ENCODE data around the gene DYNLT2B.

Gene DYNLT2B

DNA sequence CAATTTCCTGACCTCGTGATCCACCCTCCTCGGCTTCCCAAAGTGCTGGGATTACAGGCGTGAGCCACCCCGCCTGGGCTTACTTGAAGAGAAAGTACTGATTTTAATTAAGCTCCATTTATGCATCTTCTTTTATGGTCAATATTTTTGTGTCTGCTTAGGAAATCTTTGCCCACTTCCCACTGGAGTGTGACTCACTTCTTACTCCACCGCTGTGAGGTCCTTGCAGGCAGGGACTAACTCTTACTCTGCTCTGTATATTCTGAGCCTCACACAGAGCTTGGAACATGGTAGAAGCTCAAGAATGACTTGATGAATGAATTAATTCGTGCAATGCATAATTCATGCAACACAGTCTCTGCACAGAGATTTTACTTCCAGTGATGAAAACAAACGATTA lies 23.1 kb upstream of the DYNLT2B start:
- TF ChIP-seq TAF1 (IDR thresholded peaks at IDR 0.05; ENCODE audit: low read depth) (no peak), ZBTB7A (IDR thresholded peaks at IDR 0.05; ENCODE audit: low read depth) (no peak), TCF12 (IDR thresholded peaks at IDR 0.05; ENCODE audit: low read depth) (no peak), FOXM1 (IDR thresholded peaks at IDR 0.05; ENCODE audit: borderline replicate concordance, low read depth) (no peak), CREB1 (IDR thresholded peaks at IDR 0.05; ENCODE audit: low read depth) (no peak), MAX (IDR thresholded peaks at IDR 0.05) (no peak), RAD21 (IDR thresholded peaks at IDR 0.05; ENCODE audit: low read depth) (no peak), CEBPB (IDR thresholded peaks at IDR 0.05) (no peak), EP300 (IDR thresholded peaks at IDR 0.05; ENCODE audit: borderline replicate concordance) (no peak), EGR1 (IDR thresholded peaks at IDR 0.05) (no peak), YY1 (IDR thresholded peaks at IDR 0.05; ENCODE audit: low read depth) (no peak), USF1 (IDR thresholded peaks at IDR 0.05) (no peak), TEAD4 (IDR thresholded peaks at IDR 0.05) (no peak), NFIC (IDR thresholded peaks at IDR 0.05) (no peak)
- TF ChIP-seq, protein P1, sequence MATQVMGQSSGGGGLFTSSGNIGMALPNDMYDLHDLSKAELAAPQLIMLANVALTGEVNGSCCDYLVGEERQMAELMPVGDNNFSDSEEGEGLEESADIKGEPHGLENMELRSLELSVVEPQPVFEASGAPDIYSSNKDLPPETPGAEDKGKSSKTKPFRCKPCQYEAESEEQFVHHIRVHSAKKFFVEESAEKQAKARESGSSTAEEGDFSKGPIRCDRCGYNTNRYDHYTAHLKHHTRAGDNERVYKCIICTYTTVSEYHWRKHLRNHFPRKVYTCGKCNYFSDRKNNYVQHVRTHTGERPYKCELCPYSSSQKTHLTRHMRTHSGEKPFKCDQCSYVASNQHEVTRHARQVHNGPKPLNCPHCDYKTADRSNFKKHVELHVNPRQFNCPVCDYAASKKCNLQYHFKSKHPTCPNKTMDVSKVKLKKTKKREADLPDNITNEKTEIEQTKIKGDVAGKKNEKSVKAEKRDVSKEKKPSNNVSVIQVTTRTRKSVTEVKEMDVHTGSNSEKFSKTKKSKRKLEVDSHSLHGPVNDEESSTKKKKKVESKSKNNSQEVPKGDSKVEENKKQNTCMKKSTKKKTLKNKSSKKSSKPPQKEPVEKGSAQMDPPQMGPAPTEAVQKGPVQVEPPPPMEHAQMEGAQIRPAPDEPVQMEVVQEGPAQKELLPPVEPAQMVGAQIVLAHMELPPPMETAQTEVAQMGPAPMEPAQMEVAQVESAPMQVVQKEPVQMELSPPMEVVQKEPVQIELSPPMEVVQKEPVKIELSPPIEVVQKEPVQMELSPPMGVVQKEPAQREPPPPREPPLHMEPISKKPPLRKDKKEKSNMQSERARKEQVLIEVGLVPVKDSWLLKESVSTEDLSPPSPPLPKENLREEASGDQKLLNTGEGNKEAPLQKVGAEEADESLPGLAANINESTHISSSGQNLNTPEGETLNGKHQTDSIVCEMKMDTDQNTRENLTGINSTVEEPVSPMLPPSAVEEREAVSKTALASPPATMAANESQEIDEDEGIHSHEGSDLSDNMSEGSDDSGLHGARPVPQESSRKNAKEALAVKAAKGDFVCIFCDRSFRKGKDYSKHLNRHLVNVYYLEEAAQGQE (IDR thresholded peaks at IDR 0.05; ENCODE audit: low read depth): no peak

DNA sequence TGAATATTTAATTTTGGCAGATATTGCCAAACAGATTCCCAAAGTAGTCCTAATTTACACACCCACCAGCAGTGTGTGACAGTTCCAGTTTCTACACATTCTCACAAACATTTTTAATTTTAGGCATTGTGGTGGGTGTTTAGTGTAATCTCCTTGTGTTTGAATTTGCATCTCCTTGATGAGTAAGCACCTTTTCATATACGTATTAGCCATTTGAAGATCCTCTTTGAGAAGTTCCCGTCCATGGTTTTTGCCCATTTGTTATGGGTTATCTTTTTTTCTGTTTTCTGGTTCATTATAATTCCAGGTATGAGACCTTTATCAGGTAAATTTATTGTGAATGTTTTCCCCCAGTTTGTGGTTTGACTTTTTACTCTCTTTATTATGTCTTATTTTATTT lies 22.4 kb upstream of the DYNLT2B start:
- TF ChIP-seq TEAD4 (IDR thresholded peaks at IDR 0.05): no peak
- TF ChIP-seq EP300 (IDR thresholded peaks at IDR 0.05; ENCODE audit: borderline replicate concordance): no peak
- no peak for TF ChIP-seq ZBTB7A (IDR thresholded peaks at IDR 0.05; ENCODE audit: low read depth)
- TF ChIP-seq EGR1 (IDR thresholded peaks at IDR 0.05): no peak
- no peak for TF ChIP-seq YY1 (IDR thresholded peaks at IDR 0.05; ENCODE audit: low read depth)
- TF ChIP-seq RAD21 (IDR thresholded peaks at IDR 0.05; ENCODE audit: low read depth): no peak
- no peak for TF ChIP-seq CEBPB (IDR thresholded peaks at IDR 0.05)
- TF ChIP-seq TAF1 (IDR thresholded peaks at IDR 0.05; ENCODE audit: low read depth): no peak
- TF ChIP-seq FOXM1 (IDR thresholded peaks at IDR 0.05; ENCODE audit: borderline replicate concordance, low read depth): no peak
- TF ChIP-seq, protein P1 (IDR thresholded peaks at IDR 0.05; ENCODE audit: low read depth): no peak
- no peak for TF ChIP-seq TCF12 (IDR thresholded peaks at IDR 0.05; ENCODE audit: low read depth)
- no peak for TF ChIP-seq MAX (IDR thresholded peaks at IDR 0.05)
- no peak for TF ChIP-seq USF1 (IDR thresholded peaks at IDR 0.05)
- no peak for TF ChIP-seq CREB1 (IDR thresholded peaks at IDR 0.05; ENCODE audit: low read depth)
- TF ChIP-seq NFIC (IDR thresholded peaks at IDR 0.05): no peak

- TF ChIP-seq NFIC (IDR thresholded peaks at IDR 0.05) (no peak), TEAD4 (IDR thresholded peaks at IDR 0.05) (no peak), ZBTB7A (IDR thresholded peaks at IDR 0.05; ENCODE audit: low read depth) (no peak), YY1 (IDR thresholded peaks at IDR 0.05; ENCODE audit: low read depth) (no peak), CREB1 (IDR thresholded peaks at IDR 0.05; ENCODE audit: low read depth) (no peak), MAX (IDR thresholded peaks at IDR 0.05) (no peak), TCF12 (IDR thresholded peaks at IDR 0.05; ENCODE audit: low read depth) (no peak), USF1 (IDR thresholded peaks at IDR 0.05) (no peak), CEBPB (IDR thresholded peaks at IDR 0.05) (no peak), TAF1 (IDR thresholded peaks at IDR 0.05; ENCODE audit: low read depth) (no peak), EGR1 (IDR thresholded peaks at IDR 0.05) (no peak), EP300 (IDR thresholded peaks at IDR 0.05; ENCODE audit: borderline replicate concordance) (no peak), FOXM1 (IDR thresholded peaks at IDR 0.05; ENCODE audit: borderline replicate concordance, low read depth) (no peak), RAD21 (IDR thresholded peaks at IDR 0.05; ENCODE audit: low read depth) (no peak)
Observed at GRCh38 chr3:196339493-196340254, 21.6 kb upstream of the DYNLT2B start.

- no peak for TF ChIP-seq RAD21 (IDR thresholded peaks at IDR 0.05; ENCODE audit: low read depth)
- TF ChIP-seq TEAD4 (IDR thresholded peaks at IDR 0.05): no peak
- no peak for TF ChIP-seq NFIC (IDR thresholded peaks at IDR 0.05)
- TF ChIP-seq TCF12 (IDR thresholded peaks at IDR 0.05; ENCODE audit: low read depth): no peak
- no peak for TF ChIP-seq TAF1 (IDR thresholded peaks at IDR 0.05; ENCODE audit: low read depth)
- no peak for TF ChIP-seq YY1 (IDR thresholded peaks at IDR 0.05; ENCODE audit: low read depth)
- TF ChIP-seq ZBTB7A (IDR thresholded peaks at IDR 0.05; ENCODE audit: low read depth): no peak
- TF ChIP-seq CREB1 (IDR thresholded peaks at IDR 0.05; ENCODE audit: low read depth): no peak
- TF ChIP-seq MAX (IDR thresholded peaks at IDR 0.05): no peak
- no peak for TF ChIP-seq EP300 (IDR thresholded peaks at IDR 0.05; ENCODE audit: borderline replicate concordance)
- no peak for TF ChIP-seq EGR1 (IDR thresholded peaks at IDR 0.05)
- TF ChIP-seq USF1 (IDR thresholded peaks at IDR 0.05): no peak
- TF ChIP-seq, protein P1 (IDR thresholded peaks at IDR 0.05; ENCODE audit: low read depth): no peak
- TF ChIP-seq FOXM1 (IDR thresholded peaks at IDR 0.05; ENCODE audit: borderline replicate concordance, low read depth): no peak
- no peak for TF ChIP-seq CEBPB (IDR thresholded peaks at IDR 0.05)
Observed at GRCh38 chr3:196339044-196339443, 21.0 kb upstream of the DYNLT2B start.
